MCF 10A (cell line): ENCODE measurements around the gene OR10G2. TPM values are rescaled to one million over a fixed set of nuclear protein-coding genes. Genes with fewer than 3 reads are reported as not detected.
A peak's percentile ranks its signal among the peaks of the same experiment; 100 is the strongest.

ENCODE experiments used
- BruUV-seq: library from RNA; stranded (reverse); fragments of 400-500 nt; replicated peaks from 2 replicates; lab custom pipeline; 2021; lab: Mats Ljungman, UMichigan
- CTCF ChIA-PET: fragments of 300-600 bp; sonication (Branson Sonifier 250); formaldehyde crosslinking; extraction: SDS; loops from one replicate; lab custom pipeline; 2021; ENCODE audit warnings: antibody characterized with exemption, inconsistent platforms; lab: Yijun Ruan, JAX
- POLR2A ChIA-PET: fragments of 300-600, 350-650 bp; sonication (Branson Sonifier 250); formaldehyde crosslinking; extraction: SDS; loops from one replicate; lab custom pipeline; 2020; ENCODE audit warnings: antibody characterized with exemption, inconsistent platforms; lab: Yijun Ruan, JAX
- DNase-seq: peaks from one replicate; pipeline ENCODE4 v3.0.0-alpha.2; 2018; ENCODE audit not compliant: unreplicated experiment
- H3K27ac Mint-ChIP-seq: one replicate; pipeline ENCODE4 v1.8.0; 2022; ENCODE audit warnings: mild to moderate bottlenecking, low read depth, mixed read lengths; ENCODE audit not compliant: unreplicated experiment
- H3K27me3 Mint-ChIP-seq: one replicate; pipeline ENCODE4 v1.8.0; 2022; ENCODE audit warnings: mixed read lengths; ENCODE audit not compliant: insufficient read depth, unreplicated experiment
- H3K36me3 Mint-ChIP-seq: one replicate; pipeline ENCODE4 v1.8.0; 2022; ENCODE audit warnings: mild to moderate bottlenecking, moderate library complexity, mixed read lengths; ENCODE audit not compliant: insufficient read depth, unreplicated experiment
- H3K4me1 Mint-ChIP-seq: one replicate; pipeline ENCODE4 v1.8.0; 2022; ENCODE audit warnings: mixed read lengths; ENCODE audit not compliant: insufficient read depth, unreplicated experiment
- H3K4me3 Mint-ChIP-seq: one replicate; pipeline ENCODE4 v1.8.0; 2022; ENCODE audit warnings: mild to moderate bottlenecking, moderate library complexity, mixed read lengths; ENCODE audit not compliant: unreplicated experiment
- H3K9me3 Mint-ChIP-seq: one replicate; pipeline ENCODE4 v1.8.0; 2022; ENCODE audit warnings: mixed read lengths; ENCODE audit not compliant: unreplicated experiment
- CTCF ChIP-seq: fragments of 200-600 bp; IDR thresholded peaks from one replicate; pipeline ENCODE4 v1.8.0; 2022; ENCODE audit warnings: antibody characterized with exemption, mild to moderate bottlenecking; ENCODE audit not compliant: unreplicated experiment
- intact Hi-C: fragments of 100-400 bp; cut with micrococcal nuclease; formaldehyde crosslinking; loops from 2 replicates; pipeline ENCODE4 v1.14.1; 2022
- total RNA-seq: library from RNA; stranded (reverse); gene quantifications from 2 replicates; pipeline ENCODE4 v1.2.3, GENCODE V29; 2022

OR10G2 gene
- total RNA-seq, 1 experiment from 2014 or later: not detected

GRCh38 chr14:21672116-21672515, 37.4 kb upstream of the OR10G2 start:
- H3K27ac Mint-ChIP-seq: no peak overlapping the region
- ChIA-PET POLR2A (no interaction called here), CTCF (interaction anchor here (0.7 to 0.9 kb wide), 2 partner anchors 14 to 126 kb away, joined by 3 read pairs; no protein-coding TSS in a partner anchor)
- TF ChIP-seq CTCF: no peak
- H3K4me1 Mint-ChIP-seq: no peaks in the 10 kb centered on the region
- peaks cover 19% of the 10 kb centered on the region for H3K27me3 Mint-ChIP-seq
- H3K4me3 Mint-ChIP-seq: no peak overlapping the region
- BruUV-seq: no TSS peak
- peaks cover 7% of the 10 kb centered on the region for H3K9me3 Mint-ChIP-seq
- intact Hi-C loops: no loop called here
- peak; percentile 5 for DNase-seq
- no peaks in the 10 kb centered on the region for H3K36me3 Mint-ChIP-seq

- ChIA-PET POLR2A (no interaction called here), CTCF (interaction anchor here (0.6 to 0.7 kb wide), 2 partner anchors 13 to 130 kb away, joined by 3 to 4 read pairs; no protein-coding TSS in a partner anchor)
- H3K27ac Mint-ChIP-seq: no peak overlapping the region
- no peaks in the 10 kb centered on the region for H3K4me1 Mint-ChIP-seq
- peaks cover 7% of the 10 kb centered on the region for H3K9me3 Mint-ChIP-seq
- no peak for TF ChIP-seq CTCF
- no peak overlapping the region for H3K4me3 Mint-ChIP-seq
- H3K36me3 Mint-ChIP-seq: no peaks in the 10 kb centered on the region
- intact Hi-C loops: no loop called here
- peaks cover 19% of the 10 kb centered on the region for H3K27me3 Mint-ChIP-seq
- no TSS peak for BruUV-seq
- no peak for DNase-seq
These were observed 36.6 kb upstream of the OR10G2 start for GRCh38 chr14:21671371-21671770.

- H3K27ac Mint-ChIP-seq: no peak overlapping the region
- no peak for TF ChIP-seq CTCF
- H3K4me1 Mint-ChIP-seq: no peaks in the 10 kb centered on the region
- intact Hi-C loops: no loop called here
- peaks cover 4% of the 10 kb centered on the region for H3K9me3 Mint-ChIP-seq
- H3K27me3 Mint-ChIP-seq: peaks cover 26% of the 10 kb centered on the region
- ChIA-PET CTCF (no interaction called here), POLR2A (no interaction called here)
- no peak overlapping the region for H3K4me3 Mint-ChIP-seq
- no peaks in the 10 kb centered on the region for H3K36me3 Mint-ChIP-seq
- DNase-seq: no peak
- no TSS peak for BruUV-seq
These were observed 34.5 kb upstream of the OR10G2 start for GRCh38 chr14:21669284-21669683.

GRCh38 chr14:21668377-21668776, 33.6 kb upstream of the OR10G2 start:
- no peak for TF ChIP-seq CTCF
- POLR2A ChIA-PET: no interaction called here
- Mint-ChIP-seq H3K9me3 (peaks cover 7% of the 10 kb centered on the region), H3K4me3 (no peak overlapping the region), H3K27me3 (peaks cover 31% of the 10 kb centered on the region), H3K4me1 (no peaks in the 10 kb centered on the region), H3K27ac (no peak overlapping the region), H3K36me3 (no peaks in the 10 kb centered on the region)
- BruUV-seq: no TSS peak
- DNase-seq: peak; percentile 41
- CTCF ChIA-PET: interaction anchor here (0.6 kb wide), 1 partner anchor 1288 kb away, joined by 3 read pairs; no protein-coding TSS in a partner anchor
- intact Hi-C loops: no loop called here
